Activated CD4-positive, alpha-beta memory T cell treated with anti-CD3 and anti-CD28 coated beads, Interleukin-2, amount 10 ng/mL, durations not matched to agents 7 days and 5 days (primary cell): ENCODE measurements around the gene ZNF256. TPM values are rescaled to one million over a fixed set of nuclear protein-coding genes. Genes with fewer than 3 reads are reported as not detected.
"Not testable (repeated sequence)": the region's sequence is repeated elsewhere in the genome, so short reads cannot be mapped to it uniquely, and the experiment has no call there.

Experiments used
- CTCF ChIA-PET: fragments of 350-600 bp; sonication (Branson Sonifier 250); formaldehyde crosslinking; loops from one replicate; lab custom pipeline; 2021; ENCODE audit warnings: antibody characterized with exemption, inconsistent platforms; lab: Charles Lee
- POLR2A ChIA-PET: fragments of 350-600 bp; sonication (Branson Sonifier 250); formaldehyde crosslinking; loops from one replicate; lab custom pipeline; 2021; ENCODE audit warnings: antibody characterized with exemption; lab: Charles Lee
- DNase-seq: peaks from one replicate; pipeline ENCODE4 v3.0.0-alpha.2; 2020
- H3K27ac Mint-ChIP-seq: one replicate; pipeline ENCODE4 v1.8.0; 2021; ENCODE audit warnings: mild to moderate bottlenecking, mixed read lengths
- H3K27me3 Mint-ChIP-seq: one replicate; pipeline ENCODE4 v1.8.0; 2021; ENCODE audit warnings: mixed read lengths
- H3K36me3 Mint-ChIP-seq: one replicate; pipeline ENCODE4 v1.8.0; 2021; ENCODE audit warnings: low read depth, mixed read lengths
- H3K4me1 Mint-ChIP-seq: one replicate; pipeline ENCODE4 v1.8.0; 2021; ENCODE audit warnings: mixed read lengths
- H3K4me3 Mint-ChIP-seq: one replicate; pipeline ENCODE4 v1.8.0; 2021; ENCODE audit warnings: mild to moderate bottlenecking, mixed read lengths
- H3K9me3 Mint-ChIP-seq: one replicate; pipeline ENCODE4 v1.8.0; 2021; ENCODE audit warnings: mixed read lengths
- total RNA-seq, 2 experiments: library from RNA; stranded (reverse); gene quantifications; one replicate each; pipeline ENCODE4 v1.2.3, GENCODE V29; 2021

Gene ZNF256
- total RNA-seq, 2 experiments from 2014 or later, result 5.8 to 6.1 TPM

DNA sequence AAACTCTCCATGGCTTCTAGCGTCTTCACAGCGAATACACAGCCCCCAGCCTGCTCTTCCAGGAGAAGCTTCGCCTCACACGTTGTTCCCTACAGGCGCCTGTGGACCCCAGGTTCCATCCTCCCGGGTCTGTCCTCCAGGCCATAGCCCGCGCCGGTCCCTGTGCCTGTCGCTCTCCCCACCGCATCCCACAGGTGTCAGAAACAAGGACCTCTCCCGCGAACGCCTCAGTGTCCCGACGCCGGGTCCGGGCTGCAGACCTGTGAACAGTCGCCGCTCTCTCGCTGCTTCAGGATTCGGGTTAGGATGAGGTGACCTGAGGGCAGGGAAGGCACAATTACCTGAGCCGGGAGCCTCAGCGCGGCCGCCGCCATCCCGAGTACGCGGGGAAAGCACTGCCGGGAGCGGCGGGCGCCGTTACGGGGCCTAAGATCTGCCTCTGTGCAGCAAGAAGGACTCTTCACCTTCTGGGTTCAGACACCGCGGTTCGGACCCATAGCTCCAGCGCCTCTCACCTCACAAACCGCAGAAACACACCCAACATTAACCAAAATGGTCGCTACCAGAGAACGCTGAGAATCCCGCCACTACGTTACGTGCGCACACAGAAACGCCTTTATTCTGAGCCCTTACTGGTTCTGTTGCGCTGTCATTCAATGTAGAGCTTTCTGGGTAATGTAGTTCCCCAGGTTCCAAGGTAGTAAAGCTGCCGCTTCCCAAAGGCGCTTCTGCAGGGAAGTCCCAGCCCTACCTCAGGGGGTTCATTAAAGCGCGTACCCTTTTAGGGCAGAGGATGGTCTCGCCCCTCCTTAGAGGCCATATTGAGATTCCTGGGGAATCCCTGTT lies 12.5 kb downstream of the ZNF256 start, which contains the start of gene ZNF418:
Gene ZNF418 (minus strand): TSS at position 583 of the 846 bp plus-strand sequence. CDS start 1,580 bp downstream, outside the sequence.
- CTCF ChIA-PET, result no interaction called here
- Mint-ChIP-seq H3K27ac (no peak within 1 kb of the TSS), H3K36me3 (peaks cover 56% of the 10 kb centered on the region), H3K27me3 (no peaks in the 10 kb centered on the region), H3K9me3 (peaks cover 54% of the 10 kb centered on the region), H3K4me3 (peak within 1 kb of the TSS; percentile 76), H3K4me1 (peaks cover 10% of the 10 kb centered on the region)
- peak; percentile 51 for DNase-seq
- POLR2A ChIA-PET, result interaction anchor here (1.9 kb wide), 1 partner anchor 19 kb away, joined by 8 read pairs; the partner anchor contains the start of gene ZNF417

DNA sequence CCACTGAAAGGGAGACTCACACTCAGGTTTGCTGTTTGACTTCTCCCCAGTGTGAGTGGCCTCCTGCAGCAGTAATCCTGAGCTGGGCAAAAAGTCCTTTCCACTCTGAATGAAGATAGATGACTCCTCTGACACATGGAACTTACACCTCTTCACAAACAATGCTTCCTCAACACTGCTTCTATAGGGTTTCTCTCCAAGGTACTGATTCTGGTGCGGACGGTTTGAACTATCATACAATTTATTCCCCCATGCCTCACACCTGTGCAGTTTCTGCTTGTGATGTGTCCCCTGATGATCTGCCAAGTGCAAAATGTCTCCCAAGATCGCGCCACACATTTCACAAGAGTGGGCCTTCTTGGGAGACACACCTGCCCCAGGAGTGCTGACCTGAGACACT lies 19.9 kb downstream of the ZNF256 start:
- no peak overlapping the region for H3K4me3 Mint-ChIP-seq
- peaks cover 55% of the 10 kb centered on the region for H3K9me3 Mint-ChIP-seq
- DNase-seq, result no peak
- H3K27ac Mint-ChIP-seq, result no peak overlapping the region
- ChIA-PET CTCF (no interaction called here), POLR2A (no interaction called here)
- no peaks in the 10 kb centered on the region for H3K4me1 Mint-ChIP-seq
- peaks cover 36% of the 10 kb centered on the region for H3K36me3 Mint-ChIP-seq
- H3K27me3 Mint-ChIP-seq, result no peaks in the 10 kb centered on the region

- ChIA-PET CTCF (interaction anchor here (0.9 to 1.3 kb wide), 3 partner anchors 9 to 598 kb away, joined by 3 read pairs; no protein-coding TSS in a partner anchor), POLR2A (interaction anchor here (0.6 to 1.9 kb wide), 12 partner anchors 18 to 527 kb away, joined by 3 to 17 read pairs (median 5); partner anchors contain the start of genes ZNF418, ZNF544, ZNF548 and ZNF587)
- Mint-ChIP-seq H3K27ac (peak within 1 kb of the TSS; percentile 92), H3K4me1 (peaks cover 31% of the 10 kb centered on the region), H3K4me3 (peak within 1 kb of the TSS; percentile 89), H3K36me3 (peaks cover 68% of the 10 kb centered on the region), H3K9me3 (peaks cover 50% of the 10 kb centered on the region)
- DNase-seq, result peak; percentile 86
- H3K27me3 Mint-ChIP-seq, result not testable (repeated sequence)
Observed at GRCh38 chr19:57916168-57916995, 31.1 kb downstream of the ZNF256 start, which contains the start of gene ZNF417. TSS of gene ZNF417 (minus strand) at chr19:57916592. CDS start at chr19:57916411, 181 bp downstream.

GRCh38 chr19:57914531-57914930 lies 33.0 kb downstream of the ZNF256 start:
- DNase-seq, result no peak
- ChIA-PET POLR2A (no interaction called here), CTCF (no interaction called here)
- no peak overlapping the region for H3K27ac Mint-ChIP-seq
- peaks cover 49% of the 10 kb centered on the region for H3K9me3 Mint-ChIP-seq
- peaks cover 75% of the 10 kb centered on the region for H3K36me3 Mint-ChIP-seq
- peak overlapping the region; percentile 47 for H3K4me3 Mint-ChIP-seq
- no peaks in the 10 kb centered on the region for H3K27me3 Mint-ChIP-seq
- peaks cover 31% of the 10 kb centered on the region for H3K4me1 Mint-ChIP-seq

- Mint-ChIP-seq H3K9me3 (peaks cover 57% of the 10 kb centered on the region), H3K27ac (no peak overlapping the region), H3K4me3 (no peak overlapping the region), H3K27me3 (no peaks in the 10 kb centered on the region), H3K4me1 (peaks cover 1% of the 10 kb centered on the region), H3K36me3 (peaks cover 75% of the 10 kb centered on the region)
- no peak for DNase-seq
- ChIA-PET CTCF (interaction anchor here (0.6 kb wide), 1 partner anchor 9 kb away, joined by 3 read pairs; the partner anchor contains the start of gene ZNF417), POLR2A (no interaction called here)
Observed at GRCh38 chr19:57907394-57907793, 40.1 kb downstream of the ZNF256 start.

GRCh38 chr19:57905258-57905657 lies 42.2 kb downstream of the ZNF256 start:
- no peak for DNase-seq
- no peak overlapping the region for H3K27ac Mint-ChIP-seq
- H3K27me3 Mint-ChIP-seq, result no peaks in the 10 kb centered on the region
- CTCF ChIA-PET, result no interaction called here
- H3K36me3 Mint-ChIP-seq, result peaks cover 64% of the 10 kb centered on the region
- H3K4me3 Mint-ChIP-seq, result no peak overlapping the region
- no peaks in the 10 kb centered on the region for H3K4me1 Mint-ChIP-seq
- peaks cover 53% of the 10 kb centered on the region for H3K9me3 Mint-ChIP-seq
- POLR2A ChIA-PET, result no interaction called here

- Mint-ChIP-seq H3K4me3 (no peak overlapping the region), H3K27me3 (no peaks in the 10 kb centered on the region), H3K4me1 (no peaks in the 10 kb centered on the region), H3K27ac (no peak overlapping the region), H3K36me3 (peaks cover 52% of the 10 kb centered on the region), H3K9me3 (peaks cover 49% of the 10 kb centered on the region)
- ChIA-PET CTCF (no interaction called here), POLR2A (no interaction called here)
- DNase-seq, result no peak
Observed at GRCh38 chr19:57903618-57904184, 43.8 kb downstream of the ZNF256 start.

DNA sequence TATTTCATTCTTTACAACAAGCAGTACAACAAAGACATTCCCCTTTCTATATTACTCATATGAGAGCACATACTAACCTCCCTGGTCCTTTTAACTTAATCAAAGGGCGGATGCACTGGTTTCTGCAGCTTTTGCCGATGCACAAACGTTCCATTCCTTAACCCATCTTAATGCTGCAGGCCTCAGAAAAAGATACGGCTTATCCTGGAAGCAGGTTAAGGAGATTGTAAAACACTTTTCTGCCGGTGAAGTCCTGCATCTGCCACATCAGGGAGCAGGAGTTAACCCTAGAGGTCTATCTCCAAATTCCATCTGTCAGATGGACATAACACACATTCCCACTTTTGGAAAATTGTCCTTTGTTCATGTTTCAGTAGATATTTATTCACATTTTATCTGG lies 47.2 kb downstream of the ZNF256 start:
- Mint-ChIP-seq H3K27me3 (no peaks in the 10 kb centered on the region), H3K27ac (no peak overlapping the region), H3K36me3 (peaks cover 26% of the 10 kb centered on the region), H3K4me3 (no peak overlapping the region), H3K4me1 (no peaks in the 10 kb centered on the region), H3K9me3 (peaks cover 36% of the 10 kb centered on the region)
- POLR2A ChIA-PET, result no interaction called here
- CTCF ChIA-PET, result interaction anchor here (1.5 kb wide), 1 partner anchor 16 kb away, joined by 3 read pairs; the partner anchor contains the start of gene ZNF417
- no peak for DNase-seq

Other genes with a start within 250 kb of the ZNF256 start
- gene ZNF154, start 238.5 kb downstream of the ZNF256 start, total RNA-seq, result under 1 TPM; 0.38 to 0.70 TPM
- 10 to 100 TPM; 13.2 to 13.5 TPM for gene ZNF671, start 220.1 kb downstream of the ZNF256 start, total RNA-seq
- gene ZNF776, start 200.9 kb downstream of the ZNF256 start, total RNA-seq, result 10 to 100 TPM; 14.9 to 15.1 TPM
- gene ZNF586, start 178.0 kb downstream of the ZNF256 start, total RNA-seq, result 10 to 100 TPM; 20.1 to 21.8 TPM
- 1 to 10 TPM; 8.4 to 8.6 TPM for gene ZNF552, start 132.8 kb downstream of the ZNF256 start, total RNA-seq
- gene ZNF587B, start 117.4 kb downstream of the ZNF256 start, total RNA-seq, result 10 to 100 TPM; 14.0 to 14.6 TPM
- gene ZNF587, start 97.8 kb downstream of the ZNF256 start, total RNA-seq, result 10 to 100 TPM; 34.9 to 36.2 TPM
- gene ZNF814, start 58.7 kb downstream of the ZNF256 start, total RNA-seq, result 1 to 10 TPM; 9.3 to 9.6 TPM
- 10 to 100 TPM; 16.7 to 20.1 TPM for gene ZNF417, start 31.1 kb downstream of the ZNF256 start, total RNA-seq
- gene ZNF418, start 12.3 kb downstream of the ZNF256 start, total RNA-seq, result 1 to 10 TPM; 3.0 to 3.7 TPM
- under 1 TPM in 1 of 2 experiments, not detected in 1; 0.40 TPM for gene C19orf18, start 26.8 kb upstream of the ZNF256 start, total RNA-seq
- gene ZNF606, start 55.1 kb upstream of the ZNF256 start, total RNA-seq, result 1 to 10 TPM; 9.6 to 9.7 TPM
- gene ZSCAN1, start 86.3 kb upstream of the ZNF256 start, total RNA-seq, result not detected
- not detected for gene ZNF135, start 111.6 kb upstream of the ZNF256 start, total RNA-seq
- gene ZSCAN18, start 150.5 kb upstream of the ZNF256 start, total RNA-seq, result 10 to 100 TPM in 1 of 2 experiments, 1 to 10 TPM in 1; 9.8 to 11.6 TPM
- gene ZNF329, start 203.1 kb upstream of the ZNF256 start, total RNA-seq, result 1 to 10 TPM; 4.5 to 4.6 TPM
- 10 to 100 TPM; 27.0 to 29.2 TPM for gene ZNF274, start 235.4 kb upstream of the ZNF256 start, total RNA-seq